Measurements from ENCODE around the gene FAH.
"Not testable (repeated sequence)": the region's sequence is repeated elsewhere in the genome, so short reads cannot be mapped to it uniquely, and the experiment has no call there.

Gene FAH

GRCh38 chr15:80152896-80153876 lies at the start of gene FAH:
TSS of gene FAH (plus strand) at chr15:80152999. CDS start at chr15:80153055, 56 bp downstream.
- DNase-seq: peak; percentile 60

GRCh38 chr15:80105193-80105592 lies 47.6 kb upstream of the FAH start:
- no peak for DNase-seq

- no peak for DNase-seq
Measured at GRCh38 chr15:80105595-80105994, 47.2 kb upstream of the FAH start.

- DNase-seq: no peak
Measured at GRCh38 chr15:80106051-80106450, 46.7 kb upstream of the FAH start.

GRCh38 chr15:80107204-80107603 lies 45.6 kb upstream of the FAH start:
- DNase-seq: no peak

GRCh38 chr15:80107774-80108173 lies 45.0 kb upstream of the FAH start:
- DNase-seq: no peak

GRCh38 chr15:80109388-80109787 lies 43.4 kb upstream of the FAH start:
- no peak for DNase-seq

- no peak for DNase-seq
Measured at GRCh38 chr15:80110920-80111319, 41.9 kb upstream of the FAH start.

- DNase-seq: peak; percentile 1
Measured at GRCh38 chr15:80114114-80114513, 38.7 kb upstream of the FAH start.

GRCh38 chr15:80115021-80115420 lies 37.8 kb upstream of the FAH start:
- DNase-seq: no peak

- DNase-seq: peak; percentile 9
Measured at GRCh38 chr15:80118956-80119355, 33.8 kb upstream of the FAH start.

- DNase-seq: no peak
Measured at GRCh38 chr15:80120636-80121035, 32.2 kb upstream of the FAH start.

GRCh38 chr15:80121546-80121945 lies 31.3 kb upstream of the FAH start:
- peak; percentile 19 for DNase-seq

- no peak for DNase-seq
Measured at GRCh38 chr15:80123034-80123433, 29.8 kb upstream of the FAH start.

GRCh38 chr15:80127253-80127652 lies 25.5 kb upstream of the FAH start:
- not testable (repeated sequence) for DNase-seq

- no peak for DNase-seq
Measured at GRCh38 chr15:80127911-80128310, 24.9 kb upstream of the FAH start.

GRCh38 chr15:80132382-80132781 lies 20.4 kb upstream of the FAH start:
- DNase-seq: no peak

- DNase-seq: no peak
Measured at GRCh38 chr15:80136854-80137253, 15.9 kb upstream of the FAH start.

- DNase-seq: no peak
Measured at GRCh38 chr15:80138961-80139360, 13.8 kb upstream of the FAH start.

- no peak for DNase-seq
Measured at GRCh38 chr15:80140909-80141308, 11.9 kb upstream of the FAH start.

- DNase-seq: no peak
Measured at GRCh38 chr15:80141916-80142598, 10.7 kb upstream of the FAH start.

GRCh38 chr15:80142646-80143045 lies 10.2 kb upstream of the FAH start:
- DNase-seq: no peak

GRCh38 chr15:80151148-80151547 lies 1.7 kb upstream of the FAH start:
- DNase-seq: no peak

GRCh38 chr15:80151576-80151975 lies 1.2 kb upstream of the FAH start:
- DNase-seq: no peak
